ENCODE data around the gene SLBP. TPM values are rescaled to one million over a fixed set of nuclear protein-coding genes. Genes with fewer than 3 reads are reported as not detected.

The SLBP gene
- total and polyA plus RNA-seq, 12 donors = 19.0 to 81.0 (median 38.1) TPM

- Histone ChIP-seq H3K4me1 (replicated peaks in 1 of 2) (peaks cover 0 to 3% of the 10 kb centered on the region in 2 donors), H3K27me3 (peaks cover 4% of the 10 kb centered on the region), H3K4me3 (no peak overlapping the region), H3K27ac (no peak overlapping the region), H3K36me3 (replicated peaks in 1 of 2) (no peaks in the 10 kb centered on the region), H3K9me3 (replicated peaks in 1 of 3) (no peaks in the 10 kb centered on the region)
- intact Hi-C loops (cut with DNase I) = loop anchor here (5.0 kb wide), 1 partner anchor 157 kb away; no protein-coding TSS in a partner anchor
- TF ChIP-seq CTCF (IDR thresholded peaks at IDR 0.05) (no peak), POLR2A (IDR thresholded peaks at IDR 0.05) (no peak)
- DNase-seq = no peak
- 86 to 90% (median 87%) methylated on average over 4 to 12 of the region's 12 CpGs for WGBS, 4 donors
These were observed 33.6 kb upstream of the SLBP start for GRCh38 chr4:1745697-1746096.

GRCh38 chr4:1745165-1745564 lies 33.0 kb upstream of the SLBP start:
- no peaks in the 10 kb centered on the region for H3K9me3 ChIP-seq (replicated peaks in 1 of 3)
- no peak overlapping the region for H3K4me3 ChIP-seq
- WGBS, 4 donors = 92 to 96% (median 94%) methylated on average over 13 of the region's 13 CpGs
- TF ChIP-seq CTCF (IDR thresholded peaks at IDR 0.05) (no peak), POLR2A (IDR thresholded peaks at IDR 0.05) (no peak)
- H3K36me3 ChIP-seq (replicated peaks in 1 of 2) = no peaks in the 10 kb centered on the region
- H3K27ac ChIP-seq = no peak overlapping the region
- intact Hi-C loops (cut with DNase I) = loop anchor here (5.0 kb wide), 1 partner anchor 157 kb away; no protein-coding TSS in a partner anchor
- H3K4me1 ChIP-seq (replicated peaks in 1 of 2) = peaks cover 0 to 3% of the 10 kb centered on the region in 2 donors
- H3K27me3 ChIP-seq = peaks cover 4% of the 10 kb centered on the region
- DNase-seq = no peak

GRCh38 chr4:1744552-1744951 lies 32.4 kb upstream of the SLBP start:
- intact Hi-C loops (cut with DNase I) = no loop called here
- Histone ChIP-seq H3K27ac (no peak overlapping the region), H3K9me3 (replicated peaks in 1 of 3) (no peaks in the 10 kb centered on the region), H3K4me1 (replicated peaks in 1 of 2) (peaks cover 0 to 3% of the 10 kb centered on the region in 2 donors), H3K36me3 (replicated peaks in 1 of 2) (no peaks in the 10 kb centered on the region), H3K4me3 (no peak overlapping the region), H3K27me3 (peaks cover 4% of the 10 kb centered on the region)
- TF ChIP-seq CTCF (IDR thresholded peaks at IDR 0.05) (no peak), POLR2A (IDR thresholded peaks at IDR 0.05) (no peak)
- 89 to 100% (median 94%) methylated on average over 1 to 14 of the region's 14 CpGs for WGBS, 4 donors
- no peak for DNase-seq

- intact Hi-C loops (cut with DNase I) = no loop called here
- DNase-seq = no peak
- WGBS, 4 donors = 95 to 100% (median 98%) methylated on average over 1 to 6 of the region's 6 CpGs
- Histone ChIP-seq H3K9me3 (replicated peaks in 1 of 3) (no peaks in the 10 kb centered on the region), H3K36me3 (replicated peaks in 1 of 2) (no peaks in the 10 kb centered on the region), H3K4me3 (no peak overlapping the region), H3K27me3 (peaks cover 4% of the 10 kb centered on the region), H3K27ac (no peak overlapping the region), H3K4me1 (replicated peaks in 1 of 2) (peaks cover 0 to 3% of the 10 kb centered on the region in 2 donors)
- no peak for TF ChIP-seq CTCF (IDR thresholded peaks at IDR 0.05)
- TF ChIP-seq POLR2A (IDR thresholded peaks at IDR 0.05) = no peak
These were observed 31.9 kb upstream of the SLBP start for GRCh38 chr4:1743975-1744374.

Measured in adrenal gland (tissue), 12 donors.